GM12878 (cell line): ENCODE data around the gene MYOM1. TPM values are rescaled to one million over a fixed set of nuclear protein-coding genes. Genes with fewer than 3 reads are reported as not detected.

Experiments
- ATAC-seq: fragments of 200-7000 bp; cut with Tn5 transposase; 3 replicates; pipeline ENCODE4 v1.9.1; 2020; ENCODE audit warnings: mild to moderate bottlenecking, moderate library complexity
- BruUV-seq: library from RNA; stranded (reverse); fragments of 400-500 nt; replicated peaks from 2 replicates; lab custom pipeline; 2021; lab: Mats Ljungman, UMichigan
- CTCF ChIA-PET: fragments of 300-600 bp; sonication (Branson Sonifier 250); formaldehyde crosslinking; extraction: SDS; loops from one replicate; lab custom pipeline; 2021; ENCODE audit warnings: inconsistent platforms; lab: Yijun Ruan, JAX
- POLR2A ChIA-PET: fragments of 350-600 bp; formaldehyde crosslinking; extraction: SDS; loops from one replicate; lab custom pipeline; 2021; ENCODE audit warnings: inconsistent platforms; lab: Charles Lee
- RAD21 ChIA-PET: fragments of 300-600 bp; sonication (Branson Sonifier 250); formaldehyde crosslinking; loops from one replicate; lab custom pipeline; 2023; ENCODE audit warnings: antibody characterized with exemption; ENCODE audit not compliant: unreplicated experiment; lab: Charles Lee
- SMC1A ChIA-PET: fragments of 300-600 bp; sonication (Branson Sonifier 250); formaldehyde crosslinking; loops from one replicate; lab custom pipeline; 2023; ENCODE audit not compliant: unreplicated experiment, uncharacterized antibody; lab: Charles Lee
- DNase-seq: peaks from one replicate; pipeline ENCODE4 v3.0.0-alpha.2; 2011; ENCODE audit warnings: low read depth, low spot score
- FAIRE-seq: peaks from 3 replicates; lab custom pipeline; 2011; peaks lifted over from hg19 to GRCh38; lab: Jason Lieb, UNC
- H2AFZ ChIP-seq: 2 replicates; pipeline ENCODE4 v1.6.0; 2011; ENCODE audit warnings: low read depth, low read length, control low read depth; ENCODE audit not compliant: control insufficient read depth
- H3K27ac ChIP-seq: 2 replicates; pipeline ENCODE4 v1.5.1; 2011; ENCODE audit warnings: control low read depth; ENCODE audit not compliant: control insufficient read depth, insufficient read depth
- H3K27me3 ChIP-seq, 2 experiments: replicated peaks in 1 of 2; 2 replicates each; pipeline versions ENCODE4 v1.6.0 to v1.6.1; 2011; ENCODE audit warnings: low read length in 1 of 2; ENCODE audit not compliant: control insufficient read depth in 2 of 2, insufficient read depth in 2 of 2
- H3K36me3 ChIP-seq, 2 experiments: 2 replicates each; pipeline ENCODE4 v1.5.1; 2011; ENCODE audit warnings: low read length in 1 of 2; ENCODE audit not compliant: control insufficient read depth in 2 of 2, insufficient read depth in 2 of 2
- H3K4me1 ChIP-seq: 2 replicates; pipeline ENCODE4 v1.6.1; 2011; ENCODE audit warnings: mild to moderate bottlenecking, low read length, moderate library complexity, mixed read lengths; ENCODE audit not compliant: control insufficient read depth, insufficient read depth
- H3K4me2 ChIP-seq: 2 replicates; pipeline ENCODE4 v1.6.0; 2011; ENCODE audit warnings: control low read depth; ENCODE audit not compliant: control insufficient read depth, insufficient read depth
- H3K4me3 ChIP-seq: fragments of 200-600 bp; sonication (generic); 2 replicates; pipeline ENCODE4 v1.5.1; 2016
- H3K79me2 ChIP-seq: 2 replicates; pipeline ENCODE4 v1.6.0; 2011; ENCODE audit warnings: low read length; ENCODE audit not compliant: control insufficient read depth, insufficient read depth
- H3K9ac ChIP-seq: 2 replicates; pipeline ENCODE4 v1.8.0; 2011; ENCODE audit warnings: low read length, control low read depth, mixed read lengths; ENCODE audit not compliant: control insufficient read depth, insufficient read depth
- H3K9me3 ChIP-seq: replicated peaks from 3 replicates; pipeline ENCODE4 v1.5.1; 2011; ENCODE audit warnings: mild to moderate bottlenecking, low read length; ENCODE audit not compliant: control insufficient read depth, insufficient read depth
- H4K20me1 ChIP-seq: 2 replicates; pipeline ENCODE4 v1.6.0; 2011; ENCODE audit not compliant: control insufficient read depth, insufficient read depth
- BCL3 ChIP-seq: IDR thresholded peaks from 2 replicates; pipeline ENCODE4 v1.6.1; 2011; ENCODE audit warnings: borderline replicate concordance, low read depth, mild to moderate bottlenecking, moderate library complexity, low read length; ENCODE audit not compliant: insufficient read depth, poor library complexity, severe bottlenecking
- GABPA ChIP-seq: IDR thresholded peaks from 2 replicates; pipeline ENCODE4 v1.6.1; 2014; ENCODE audit warnings: antibody characterized with exemption, low read depth, mild to moderate bottlenecking, inconsistent platforms
- MXI1 ChIP-seq: fragments of 150-350 bp; IDR thresholded peaks from 2 replicates; pipeline ENCODE4 v1.6.1; 2011; ENCODE audit warnings: low read depth, mild to moderate bottlenecking, inconsistent platforms, low read length, improper control_type of control experiment
- PAX5 ChIP-seq: IDR thresholded peaks from 2 replicates; pipeline ENCODE4 v1.6.1; 2011; ENCODE audit warnings: low read depth, low read length, borderline replicate concordance
- PAX8 ChIP-seq: fragments of 450-650 bp; IDR thresholded peaks from 2 replicates; pipeline ENCODE4 v1.6.1; 2017; ENCODE audit warnings: mild to moderate bottlenecking, moderate library complexity
- SMARCA5 ChIP-seq: fragments of 450-650 bp; IDR thresholded peaks from 2 replicates; pipeline ENCODE4 v1.6.1; 2017; ENCODE audit warnings: mild to moderate bottlenecking
- SRF ChIP-seq, 2 experiments: IDR thresholded peaks; 2 replicates each; pipeline ENCODE4 v1.6.1; 2011; ENCODE audit warnings: low read depth in 2 of 2, low read length in 2 of 2, mild to moderate bottlenecking in 1 of 2, moderate library complexity in 1 of 2
- TCF12 ChIP-seq: IDR thresholded peaks from 2 replicates; pipeline ENCODE4 v1.6.1; 2011; ENCODE audit warnings: low read depth, mild to moderate bottlenecking, low read length
- ZNF274 ChIP-seq: IDR thresholded peaks from one replicate; pipeline ENCODE4 v1.8.0; 2011; ENCODE audit not compliant: insufficient read length, insufficient read depth
- ZNF384 ChIP-seq: IDR thresholded peaks from 2 replicates; pipeline ENCODE4 v1.6.1; 2012; ENCODE audit warnings: low read depth, mild to moderate bottlenecking, low read length, improper control_type of control experiment, borderline replicate concordance
- WGBS: methylation state at CpG from one replicate; pipeline ENCODE4 v1.1.6; 2016; ENCODE audit warnings: low lambda C conversion rate; ENCODE audit not compliant: insufficient replicate concordance, insufficient coverage; ENCODE audit errors: missing lambda C conversion rate; 5-methylcytosine and 5-hydroxymethylcytosine counted together
- in situ Hi-C: fragments of 300-500 bp; cut with MboI; formaldehyde crosslinking; loops from 9 replicates; pipeline ENCODE4 v1.14.3; 2018; ENCODE audit warnings: mixed read lengths
- intact Hi-C: fragments of 100-400 bp; cut with micrococcal nuclease; formaldehyde crosslinking; loops from one replicate; pipeline ENCODE4 v1.14.2; 2022; ENCODE audit not compliant: unreplicated experiment
- polyA plus RNA-seq, 11 experiments: library from polyadenylated mRNA; depleted of rRNA in 4 of 11; unstranded in 6 of 11; stranded (reverse) in 5 of 11; fragments of >200 nt; fragmentation: Nextera tagmentation in 4 of 11; fragmentation: Illumina TruSeq in 1 of 11; extraction: Ambion mirVana in 4 of 11; extraction: Trizol in 1 of 11; gene quantifications; 1 replicate in 1 of 11; 2 replicates in 10 of 11; pipeline versions ENCODE4 v1.2.1 to v1.2.3, GENCODE V29; 2011 to 2016; ENCODE audit warnings: inconsistent platforms in 2 of 11, missing spikeins in 2 of 11, low read depth in 1 of 11
- total RNA-seq, 4 experiments: library from RNA; depleted of rRNA in 3 of 4; stranded (reverse); fragments of >200 nt in 3 of 4; fragmentation: Illumina TruSeq in 1 of 4; extraction: Trizol in 1 of 4; gene quantifications; 2 replicates each; pipeline versions ENCODE4 v1.2.1 to v1.2.3, GENCODE V29; 2013 to 2021

MYOM1 gene
- total and polyA plus RNA-seq, 10 of the 15 experiments (the other 5 are each of a cell fraction or from before 2014, with no cell fraction given): 0.06 to 1.0 (median 0.57) TPM

GRCh38 chr18:3036108-3036507 lies 183.7 kb downstream of the MYOM1 start:
- no TSS peak for BruUV-seq
- in situ Hi-C loops: no loop called here

GRCh38 chr18:3035635-3036034 lies 184.1 kb downstream of the MYOM1 start:
- Histone ChIP-seq H3K36me3 (no peaks in the 10 kb centered on the region), H3K9ac (no peak overlapping the region), H3K4me2 (no peak overlapping the region), H3K9me3 (no peaks in the 10 kb centered on the region), H3K27ac (no peak overlapping the region), H4K20me1 (no peaks in the 10 kb centered on the region), H3K27me3 (no peaks in the 10 kb centered on the region), H3K79me2 (no peaks in the 10 kb centered on the region), H2AFZ (no peak overlapping the region), H3K4me3 (no peak overlapping the region), H3K4me1 (peaks cover 12% of the 10 kb centered on the region)
- FAIRE-seq (no peak), DNase-seq (no peak), ATAC-seq (no peak)
- intact Hi-C loops (no loop called here), in situ Hi-C loops (no loop called here)
- ChIA-PET CTCF (interaction anchor here (2.3 to 3.0 kb wide), 2 partner anchors 12 to 27 kb away, joined by 5 to 21 read pairs; no protein-coding TSS in a partner anchor), POLR2A (no interaction called here), SMC1A (interaction anchor here (0.8 to 2.2 kb wide), 3 partner anchors 21 to 43 kb away, joined by 4 to 10 read pairs (median 6); no protein-coding TSS in a partner anchor), RAD21 (no interaction called here)
- BruUV-seq: no TSS peak
- no peak for TF ChIP-seq SRF (IDR thresholded peaks at IDR 0.05; ENCODE audit: low read depth in 2 of 2, low read length in 2 of 2)
- no peak for TF ChIP-seq GABPA
- no peak for TF ChIP-seq SMARCA5
- no peak for TF ChIP-seq BCL3
- no peak for TF ChIP-seq PAX8
- peak; percentile 88; the same call in 1 of the 2 replicates for TF ChIP-seq PAX5
- TF ChIP-seq ZNF274: no peak
- TF ChIP-seq TCF12: no peak
- WGBS: 55% methylated on average over 5 of the region's 5 CpGs

More at GRCh38 chr18:3036108-3036507, 183.7 kb downstream of the MYOM1 start:
- POLR2A ChIA-PET: no interaction called here
- CTCF ChIA-PET: interaction anchor here (0.7 to 3.0 kb wide), 2 partner anchors 24 to 26 kb away, joined by 3 to 21 read pairs; no protein-coding TSS in a partner anchor
- FAIRE-seq: no peak
- peaks cover 12% of the 10 kb centered on the region for H3K4me1 ChIP-seq
- TF ChIP-seq MXI1: no peak
- no peak for TF ChIP-seq ZNF384
- TF ChIP-seq, all 136 proteins: peak for 0
- H3K27me3 ChIP-seq: no peaks in the 10 kb centered on the region
- H3K4me3 ChIP-seq: no peak overlapping the region
- intact Hi-C loops: no loop called here
- DNase-seq: no peak
- H3K27ac ChIP-seq: no peak overlapping the region
- no peak overlapping the region for H3K4me2 ChIP-seq
- no peaks in the 10 kb centered on the region for H3K9me3 ChIP-seq
- ATAC-seq: no peak
- H3K79me2 ChIP-seq: no peaks in the 10 kb centered on the region
- ChIA-PET RAD21 (no interaction called here), SMC1A (interaction anchor here (0.7 to 2.2 kb wide), 4 partner anchors 21 to 220 kb away, joined by 3 to 10 read pairs (median 4); no protein-coding TSS in a partner anchor)
- 72% methylated on average over 5 of the region's 5 CpGs for WGBS
- no peaks in the 10 kb centered on the region for H4K20me1 ChIP-seq
- H3K9ac ChIP-seq: no peak overlapping the region
- H3K36me3 ChIP-seq: no peaks in the 10 kb centered on the region
- H2AFZ ChIP-seq: no peak overlapping the region
